AG09319 (cell line): Measurements from ENCODE around the gene ACTN2.

Experiments
- DNase-seq: peaks from one replicate; pipeline ENCODE4 v3.0.0-alpha.2; 2010; ENCODE audit warnings: low read depth; ENCODE audit errors: extremely low read depth
- TF ChIP-seq, protein P1 (sequence below): IDR thresholded peaks from 2 replicates; pipeline ENCODE4 v1.5.1; 2011; ENCODE audit warnings: low read depth, mild to moderate bottlenecking, inconsistent platforms, low read length, moderate library complexity

ACTN2 gene

DNA sequence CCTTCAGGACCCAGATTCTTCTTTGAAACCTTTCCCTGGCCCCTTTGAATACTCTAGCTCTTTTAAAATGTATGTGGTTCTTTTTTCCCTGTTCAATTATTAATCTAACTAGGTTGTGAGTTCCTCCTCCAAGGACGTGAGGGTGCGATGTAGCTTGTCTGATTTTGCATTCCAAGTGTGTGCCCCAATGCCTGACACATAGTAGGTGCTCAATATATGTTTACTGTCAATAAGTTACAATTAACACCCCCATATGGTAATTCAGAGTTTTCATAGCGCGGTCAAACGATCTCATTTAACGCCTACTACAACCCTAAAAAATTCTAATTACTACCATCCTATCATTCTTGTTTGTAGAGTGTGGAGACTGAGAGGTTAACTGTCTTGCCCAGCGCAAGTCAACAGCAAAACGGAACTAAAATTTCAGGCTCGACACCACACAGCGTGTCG lies 108.3 kb downstream of the ACTN2 start:
- no peak for DNase-seq
- TF ChIP-seq, protein P1, sequence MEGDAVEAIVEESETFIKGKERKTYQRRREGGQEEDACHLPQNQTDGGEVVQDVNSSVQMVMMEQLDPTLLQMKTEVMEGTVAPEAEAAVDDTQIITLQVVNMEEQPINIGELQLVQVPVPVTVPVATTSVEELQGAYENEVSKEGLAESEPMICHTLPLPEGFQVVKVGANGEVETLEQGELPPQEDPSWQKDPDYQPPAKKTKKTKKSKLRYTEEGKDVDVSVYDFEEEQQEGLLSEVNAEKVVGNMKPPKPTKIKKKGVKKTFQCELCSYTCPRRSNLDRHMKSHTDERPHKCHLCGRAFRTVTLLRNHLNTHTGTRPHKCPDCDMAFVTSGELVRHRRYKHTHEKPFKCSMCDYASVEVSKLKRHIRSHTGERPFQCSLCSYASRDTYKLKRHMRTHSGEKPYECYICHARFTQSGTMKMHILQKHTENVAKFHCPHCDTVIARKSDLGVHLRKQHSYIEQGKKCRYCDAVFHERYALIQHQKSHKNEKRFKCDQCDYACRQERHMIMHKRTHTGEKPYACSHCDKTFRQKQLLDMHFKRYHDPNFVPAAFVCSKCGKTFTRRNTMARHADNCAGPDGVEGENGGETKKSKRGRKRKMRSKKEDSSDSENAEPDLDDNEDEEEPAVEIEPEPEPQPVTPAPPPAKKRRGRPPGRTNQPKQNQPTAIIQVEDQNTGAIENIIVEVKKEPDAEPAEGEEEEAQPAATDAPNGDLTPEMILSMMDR, result no peak

DNA sequence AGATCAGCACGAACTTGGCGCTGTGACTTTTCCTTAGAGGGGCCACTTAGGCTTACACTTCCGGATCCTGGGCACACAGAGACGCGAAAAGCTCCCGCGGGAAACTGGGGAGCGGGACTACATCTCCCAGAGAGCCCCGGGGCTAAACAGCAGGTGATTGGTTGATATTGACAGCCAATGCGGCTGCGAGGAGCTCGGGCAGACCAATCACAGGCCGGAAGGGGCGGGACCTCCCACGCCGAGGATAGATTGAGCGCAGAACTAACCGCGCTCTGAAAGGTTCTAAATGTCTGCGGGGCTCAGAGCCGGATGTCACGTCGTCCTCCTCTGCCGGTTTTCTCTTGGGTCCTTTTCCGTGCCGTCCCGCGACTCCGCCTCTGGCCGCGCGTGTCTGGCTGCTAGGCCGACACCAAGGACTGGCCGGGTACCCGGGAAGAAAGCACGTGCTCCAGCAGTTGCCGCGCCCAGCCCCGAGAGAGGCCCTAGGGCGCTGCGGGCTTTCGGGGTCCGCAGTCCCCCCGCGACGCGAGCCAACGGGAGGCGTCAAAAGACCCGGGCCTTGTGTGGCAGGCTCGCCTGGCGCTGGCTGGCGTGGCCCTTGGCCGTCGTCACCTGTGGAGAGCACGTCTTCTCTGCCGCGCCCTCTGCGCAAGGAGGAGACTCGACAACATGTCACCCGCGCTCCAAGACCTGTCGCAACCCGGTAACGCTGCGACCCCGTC lies 108.9 kb downstream of the ACTN2 start, which contains the start of gene MTR:
Gene MTR, plus strand, starts transcription at position 258 of the 722 bp plus-strand sequence. Its CDS starts 412 bp downstream, at position 670.
- peak; percentile 94 for DNase-seq
- TF ChIP-seq, protein P1, result no peak

DNA sequence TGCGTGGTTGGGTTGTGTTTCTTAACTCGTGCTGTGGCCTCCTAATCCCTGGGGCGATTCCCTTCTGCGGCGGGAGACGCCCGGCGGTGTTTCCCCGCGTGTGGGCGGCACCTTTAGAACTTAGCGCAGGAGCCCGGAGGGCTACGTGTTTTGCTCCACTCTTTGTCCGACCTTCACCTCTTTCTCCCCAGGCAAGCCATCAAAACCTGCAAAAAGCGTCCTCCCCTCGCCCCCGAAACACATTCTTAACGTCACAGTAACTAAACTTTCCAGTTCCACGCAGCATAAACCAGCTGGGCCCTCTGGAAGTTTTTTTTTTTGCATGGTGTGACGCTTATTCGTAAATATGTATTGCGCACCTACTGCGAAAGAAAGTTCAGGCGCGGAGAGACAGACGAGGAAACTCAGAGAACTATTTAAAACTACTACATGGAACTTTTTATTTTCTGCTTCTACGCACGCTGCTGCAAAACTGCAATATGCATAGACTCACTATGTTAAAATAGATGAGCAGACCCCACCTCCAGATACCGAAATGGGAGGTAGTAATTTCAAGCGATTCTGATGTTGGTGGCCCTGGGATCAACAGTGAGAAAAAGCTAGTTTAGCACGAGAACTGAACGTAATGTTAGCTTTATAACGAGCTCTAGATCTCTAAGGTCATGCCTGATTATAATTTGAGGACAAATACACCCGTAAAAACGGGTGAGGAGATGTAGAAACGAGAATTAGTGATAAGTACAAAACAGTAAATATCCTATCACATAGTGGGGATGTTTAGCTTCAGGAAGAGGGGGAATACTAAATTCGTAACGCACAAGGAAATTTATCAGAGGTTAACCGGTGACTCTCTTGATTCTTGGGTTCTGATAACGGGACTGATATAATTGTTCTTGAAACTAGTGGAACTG lies 109.7 kb downstream of the ACTN2 start:
- TF ChIP-seq, protein P1, result no peak
- no peak for DNase-seq

DNA sequence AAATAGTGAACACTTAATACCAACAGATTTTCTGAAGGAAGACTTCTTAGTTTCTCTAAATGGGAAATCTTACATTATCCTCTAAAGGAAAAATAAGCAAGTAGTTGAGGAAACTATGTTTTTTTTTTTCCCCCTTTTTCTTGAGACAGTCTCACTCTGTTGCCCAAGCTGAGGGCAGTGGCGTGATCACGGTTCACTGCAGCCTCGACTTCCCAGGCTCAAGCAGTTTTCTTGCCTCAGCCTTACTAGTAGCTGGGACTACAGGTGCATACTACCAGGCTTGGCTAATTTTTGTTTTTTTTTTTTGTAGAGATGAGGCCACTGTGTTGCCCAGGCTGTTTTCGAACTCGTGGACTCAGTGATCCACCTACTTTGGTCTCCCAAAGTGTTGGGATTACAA lies 112.7 kb downstream of the ACTN2 start:
- no peak for DNase-seq

DNA sequence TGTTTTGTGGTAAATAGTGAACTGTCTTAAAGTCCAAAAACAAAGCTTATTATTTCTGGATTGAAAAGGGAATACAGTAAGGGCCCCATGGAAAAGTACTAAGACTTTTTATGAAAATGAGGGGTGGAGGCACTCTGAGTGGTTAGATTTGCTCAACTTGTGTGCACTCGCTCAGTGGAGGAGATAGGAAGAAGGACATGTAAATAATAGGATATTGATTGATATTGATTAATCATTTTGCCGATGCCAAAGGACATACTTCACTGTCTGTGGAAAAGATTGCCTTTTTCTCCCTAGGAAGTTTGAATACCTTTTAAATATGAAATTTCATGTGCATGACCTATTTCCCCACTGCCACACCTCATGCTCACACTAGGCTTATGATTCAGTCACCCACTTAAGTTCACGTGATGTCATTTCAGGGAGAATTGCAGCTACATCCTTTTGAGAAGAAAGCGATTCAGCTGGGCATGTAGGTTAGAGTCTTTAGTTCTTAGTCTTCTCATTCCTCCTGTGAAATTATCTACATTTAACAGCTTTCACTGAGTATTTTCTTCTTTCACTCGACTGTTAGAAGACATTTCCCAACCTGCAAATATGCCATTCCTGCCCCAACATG lies 113.8 kb downstream of the ACTN2 start:
- no peak for DNase-seq
- TF ChIP-seq, protein P1, result no peak

More for the DNA sequence above, 112.7 kb downstream of the ACTN2 start:
- TF ChIP-seq, protein P1, result no peak

DNA sequence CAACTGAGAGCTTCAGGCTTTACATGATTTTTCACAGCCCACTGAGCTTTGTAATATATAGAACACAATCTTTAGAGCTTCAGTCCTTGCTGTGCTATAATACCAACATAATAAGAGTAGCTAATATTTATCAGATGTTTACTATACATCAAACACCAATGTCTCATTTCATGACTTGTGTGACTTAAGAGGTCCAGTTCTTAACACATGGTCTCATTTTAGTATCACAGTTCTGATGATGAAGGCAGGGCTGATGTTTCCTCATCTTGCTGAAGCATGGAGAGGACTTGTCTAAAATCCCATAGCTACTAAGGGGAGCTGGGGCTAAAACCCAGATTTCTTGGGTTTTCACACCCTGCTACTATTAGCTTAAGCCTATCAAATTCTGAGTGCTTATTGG lies 114.3 kb downstream of the ACTN2 start:
- no peak for DNase-seq
- TF ChIP-seq, protein P1, result no peak
